Stimulated activated CD4-positive, alpha-beta T cell treated with anti-CD3 and anti-CD28 coated beads, Interleukin-4, amount 100 ng/mL, for 48 hours (primary cell): ENCODE data around the gene KCNAB1.
"Not testable (repeated sequence)": the region's sequence is repeated elsewhere in the genome, so short reads cannot be mapped to it uniquely, and the experiment has no call there.

Experiments used
- DNase-seq, 2 donors: peaks; one replicate each; pipeline ENCODE4 v3.0.0-alpha.2; 2020; ENCODE audit warnings: low read depth in 2 of 2

The KCNAB1 gene

DNA sequence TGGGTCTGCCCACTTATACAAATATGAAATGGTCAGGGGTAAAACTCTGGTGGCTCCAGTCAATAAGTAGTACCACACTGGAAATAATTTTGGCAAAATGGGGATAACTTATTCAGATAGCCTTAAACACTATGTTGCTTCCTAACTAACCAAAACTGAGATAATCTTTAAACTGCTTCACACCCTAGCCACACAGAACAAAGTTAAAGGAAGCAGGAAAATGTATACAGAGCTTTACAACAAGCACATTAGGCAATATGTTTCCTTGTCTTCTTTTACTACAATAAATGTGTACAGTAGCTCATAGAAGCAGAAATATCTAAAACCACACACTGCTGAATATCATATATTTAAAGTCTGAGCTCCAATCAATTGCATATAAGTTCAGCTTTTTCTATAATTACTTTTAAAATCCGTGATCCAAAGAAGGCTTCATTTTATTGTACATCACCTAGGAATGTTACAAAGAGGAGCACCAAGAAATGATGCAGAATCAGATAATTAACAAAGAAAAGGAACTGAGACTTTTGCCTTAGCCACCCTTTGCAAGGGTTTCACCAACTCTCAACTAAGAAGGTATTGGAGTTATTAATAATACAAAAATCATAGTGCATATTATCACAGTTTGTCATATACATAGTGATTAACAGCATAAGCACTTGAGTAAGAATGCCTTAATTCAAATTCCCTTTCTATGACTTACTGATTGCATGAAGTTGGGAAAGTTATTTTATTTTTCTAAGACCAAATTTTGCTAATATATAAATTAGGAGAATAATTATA, 443.7 kb downstream of the KCNAB1 start:
- DNase-seq, result no peak

GRCh38 chr3:156569016-156569415, 448.6 kb downstream of the KCNAB1 start:
- DNase-seq, result not testable (repeated sequence)

- DNase-seq, result not testable (repeated sequence)
Measured at GRCh38 chr3:156569881-156570280, 449.5 kb downstream of the KCNAB1 start.

DNA sequence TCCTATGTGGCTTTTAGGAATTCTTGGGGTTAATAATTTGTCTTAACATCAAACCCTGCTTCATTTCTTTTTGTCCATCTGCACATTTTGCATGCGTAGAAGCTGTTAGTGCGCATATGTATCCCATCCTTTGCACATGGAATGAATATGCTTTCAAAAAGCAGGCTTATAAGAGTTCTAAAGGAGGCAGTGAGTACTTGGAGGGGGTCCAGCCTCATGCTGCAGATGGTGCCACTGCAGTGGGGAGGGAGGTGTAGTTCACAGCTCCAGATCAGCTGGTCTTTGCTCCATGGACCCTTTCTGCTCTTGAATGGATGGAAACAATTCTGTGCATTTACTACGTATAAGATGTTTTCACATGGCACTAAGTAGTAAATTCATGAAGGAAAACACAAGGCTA, 455.3 kb downstream of the KCNAB1 start:
- DNase-seq, result no peak

- DNase-seq, result no peak
Measured at GRCh38 chr3:156576051-156576450, 455.7 kb downstream of the KCNAB1 start.

GRCh38 chr3:156576651-156577348, 456.4 kb downstream of the KCNAB1 start:
- DNase-seq, result no peak

GRCh38 chr3:156577736-156578135, 457.4 kb downstream of the KCNAB1 start:
- no peak for DNase-seq

DNA sequence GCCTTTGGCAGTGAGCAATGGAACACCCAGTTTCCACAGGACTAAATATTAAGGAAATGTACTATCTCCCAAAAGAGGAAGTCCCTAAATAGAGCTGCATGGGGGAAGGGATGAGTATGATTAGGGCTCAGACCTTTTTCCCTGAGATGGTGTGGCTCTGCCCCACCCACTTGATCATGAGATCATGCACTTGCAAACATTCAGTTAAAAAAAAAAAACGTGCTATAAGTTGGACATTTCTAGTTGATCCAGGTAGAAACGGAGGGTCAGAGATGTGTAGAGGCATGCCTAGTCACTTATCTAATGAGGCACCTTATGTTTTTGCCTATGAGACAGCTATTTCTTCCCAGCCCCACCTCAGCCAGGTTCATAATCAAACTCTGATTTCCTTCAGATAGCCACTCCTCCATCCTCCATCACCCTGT, 459.1 kb downstream of the KCNAB1 start:
- DNase-seq, result no peak

DNA sequence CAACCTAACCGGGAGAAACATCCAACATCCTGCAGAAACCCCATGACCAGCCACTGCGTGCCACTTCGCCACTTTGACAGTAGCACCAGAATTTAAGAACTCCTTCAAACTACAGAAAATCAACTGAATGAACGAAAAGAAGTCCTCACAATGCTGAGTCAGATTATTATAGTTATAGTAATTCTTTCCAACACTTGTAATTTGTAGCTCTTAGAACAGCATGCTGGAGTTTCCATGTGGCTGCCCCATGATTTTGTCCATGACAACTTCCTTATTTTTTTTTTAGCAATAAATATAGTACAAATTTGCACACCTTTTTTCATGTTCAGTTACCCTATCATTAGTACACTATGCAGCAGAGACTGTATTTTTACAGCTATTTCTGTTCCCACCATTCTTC, 460.7 kb downstream of the KCNAB1 start:
- DNase-seq, result no peak

- DNase-seq, result no peak
Measured at GRCh38 chr3:156581954-156582353, 461.6 kb downstream of the KCNAB1 start.

DNA sequence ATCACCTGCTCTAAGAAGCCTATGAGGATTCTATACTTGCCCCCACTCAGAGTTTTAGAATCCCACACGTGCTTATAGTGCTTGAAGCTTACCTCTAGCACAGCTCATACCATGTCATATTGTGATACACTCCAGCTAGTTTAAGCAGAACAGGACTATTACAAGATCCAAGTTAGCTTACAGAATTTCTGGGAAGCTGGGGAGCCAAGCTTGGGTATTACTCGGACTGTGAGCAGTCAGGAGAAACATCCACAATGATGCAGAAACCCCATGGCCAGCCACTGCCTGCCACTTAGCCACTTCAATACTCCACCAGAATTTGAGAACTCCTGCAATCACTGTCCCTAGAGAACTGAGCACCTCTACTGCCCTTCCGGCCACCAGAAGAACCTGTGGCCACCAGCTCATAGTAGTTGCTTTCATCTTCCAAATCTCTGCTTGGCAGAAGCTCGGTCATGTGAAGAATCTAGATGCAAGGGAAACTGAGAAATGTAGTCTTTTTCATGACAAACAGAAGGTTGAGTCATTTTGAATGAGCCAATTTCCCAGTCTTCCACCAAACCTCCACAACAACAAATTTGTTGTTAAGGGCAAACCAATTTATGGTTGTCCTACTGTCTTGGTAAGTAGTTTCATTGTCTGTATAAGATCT, 462.3 kb downstream of the KCNAB1 start:
- no peak for DNase-seq

DNA sequence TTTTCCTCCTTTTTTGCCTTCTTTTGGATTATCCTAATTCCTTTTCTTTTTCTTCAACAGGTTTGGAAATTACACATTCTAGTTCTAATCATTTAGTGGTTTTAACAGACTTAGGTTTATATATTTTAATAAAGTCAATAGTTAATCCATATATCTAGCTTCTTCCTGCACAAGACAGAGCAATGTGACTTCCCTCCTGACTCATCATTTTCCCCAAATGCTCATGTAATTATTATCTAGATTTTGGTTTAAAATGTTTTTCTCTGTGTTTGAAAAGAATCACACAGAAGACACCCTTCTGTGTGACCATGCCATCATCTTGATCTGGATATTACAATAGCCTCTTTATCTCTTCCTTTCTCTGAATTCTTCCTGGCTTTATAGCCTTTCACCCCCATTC, 463.1 kb downstream of the KCNAB1 start:
- DNase-seq, result no peak

DNA sequence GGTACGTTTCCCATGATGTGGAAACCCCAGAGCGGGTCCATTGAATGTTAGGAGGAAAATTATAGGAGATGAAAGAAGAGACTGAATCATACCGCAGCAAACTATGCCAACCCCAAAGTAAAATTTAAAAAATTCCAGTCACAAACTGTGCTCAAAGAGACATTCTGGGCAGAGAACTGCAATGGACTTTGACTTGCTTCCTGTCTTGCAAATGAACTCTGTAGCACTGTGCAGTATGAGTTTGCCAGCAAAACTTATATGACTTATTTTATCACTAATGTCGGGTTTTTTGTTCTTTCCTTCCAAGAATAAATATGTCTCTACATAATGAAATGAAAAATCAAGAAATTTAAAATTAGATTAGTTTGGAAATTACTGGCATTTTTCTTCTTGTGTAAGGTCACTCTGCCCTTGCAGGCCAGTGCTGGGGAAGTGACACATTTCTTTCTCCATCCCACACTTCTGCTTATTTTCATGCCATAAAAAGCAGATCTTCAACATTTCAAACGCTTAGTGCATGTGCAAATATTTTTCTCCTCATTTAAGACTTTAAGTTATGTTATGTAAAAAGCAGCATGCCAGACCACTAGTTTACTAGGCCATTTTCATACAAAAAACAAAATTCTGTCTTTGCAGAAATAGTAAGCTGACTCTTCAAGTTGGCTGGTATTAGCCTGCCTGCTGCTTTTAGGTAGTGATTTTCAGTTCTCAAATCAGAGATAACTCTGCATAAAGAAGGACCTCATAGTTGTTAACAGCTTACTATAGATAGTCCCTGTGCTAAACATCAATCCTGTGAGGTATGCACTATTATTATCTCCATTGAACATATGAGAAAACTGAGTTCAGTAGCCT, 466.8 kb downstream of the KCNAB1 start:
- no peak for DNase-seq

DNA sequence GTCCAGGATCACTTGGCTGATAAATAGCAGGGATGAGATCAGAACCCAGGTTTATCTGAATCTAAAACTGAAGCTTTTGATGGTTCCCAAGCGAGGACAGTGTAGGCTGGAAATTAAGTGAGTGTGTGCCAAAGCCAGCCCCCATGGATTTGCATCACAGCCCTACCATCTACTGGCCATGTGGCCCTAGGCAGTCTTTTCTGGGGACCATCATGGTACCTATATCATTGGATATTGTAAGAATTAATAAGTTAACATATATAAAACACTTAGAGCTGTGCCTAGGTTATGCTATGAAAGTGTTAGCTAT, 467.3 kb downstream of the KCNAB1 start:
- no peak for DNase-seq
